ENCODE measurements around the gene PRKN.

DNA sequence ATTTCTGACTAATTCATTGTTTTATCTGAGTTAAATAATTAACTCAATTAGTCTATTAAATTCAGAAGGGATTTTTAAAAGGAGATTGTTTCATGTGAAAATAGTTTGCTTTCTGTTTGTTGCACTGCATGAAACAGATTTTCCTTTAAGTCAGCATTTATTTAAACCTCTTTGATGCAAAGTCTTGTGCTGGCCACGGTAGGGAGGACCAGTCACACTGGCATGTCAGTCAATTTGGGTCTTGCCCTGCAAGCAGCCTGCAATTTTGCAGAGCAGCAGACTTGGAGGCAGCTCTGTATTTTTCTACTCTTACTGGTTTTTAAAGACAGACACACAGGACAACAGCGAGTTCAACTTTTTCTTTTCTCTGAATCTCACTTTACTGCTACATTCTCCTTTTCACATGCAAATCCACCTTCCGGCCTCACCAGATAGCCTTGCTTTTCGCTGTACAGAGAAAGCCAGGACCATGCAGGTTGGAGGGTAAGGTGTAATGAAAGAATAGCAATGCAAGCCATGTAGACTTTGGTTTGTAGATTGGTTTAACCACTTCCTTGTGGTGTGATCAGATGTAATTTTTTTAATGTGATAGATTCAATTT is 763.8 kb downstream of the PRKN start:
- TF ChIP-seq EZH2 (IDR thresholded peaks at IDR 0.05; ENCODE audit: low read depth), result no peak
- TF ChIP-seq, protein P1, sequence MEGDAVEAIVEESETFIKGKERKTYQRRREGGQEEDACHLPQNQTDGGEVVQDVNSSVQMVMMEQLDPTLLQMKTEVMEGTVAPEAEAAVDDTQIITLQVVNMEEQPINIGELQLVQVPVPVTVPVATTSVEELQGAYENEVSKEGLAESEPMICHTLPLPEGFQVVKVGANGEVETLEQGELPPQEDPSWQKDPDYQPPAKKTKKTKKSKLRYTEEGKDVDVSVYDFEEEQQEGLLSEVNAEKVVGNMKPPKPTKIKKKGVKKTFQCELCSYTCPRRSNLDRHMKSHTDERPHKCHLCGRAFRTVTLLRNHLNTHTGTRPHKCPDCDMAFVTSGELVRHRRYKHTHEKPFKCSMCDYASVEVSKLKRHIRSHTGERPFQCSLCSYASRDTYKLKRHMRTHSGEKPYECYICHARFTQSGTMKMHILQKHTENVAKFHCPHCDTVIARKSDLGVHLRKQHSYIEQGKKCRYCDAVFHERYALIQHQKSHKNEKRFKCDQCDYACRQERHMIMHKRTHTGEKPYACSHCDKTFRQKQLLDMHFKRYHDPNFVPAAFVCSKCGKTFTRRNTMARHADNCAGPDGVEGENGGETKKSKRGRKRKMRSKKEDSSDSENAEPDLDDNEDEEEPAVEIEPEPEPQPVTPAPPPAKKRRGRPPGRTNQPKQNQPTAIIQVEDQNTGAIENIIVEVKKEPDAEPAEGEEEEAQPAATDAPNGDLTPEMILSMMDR (conservative IDR thresholded peaks at IDR 0.05), result no peak
